Colonic mucosa (tissue), 4 donors: ENCODE results near the gene LYPD6B. TPM values are rescaled to one million over a fixed set of nuclear protein-coding genes. Genes with fewer than 3 reads are reported as not detected.

Experiments
- DNase-seq: peaks from one replicate; pipeline ENCODE4 v3.0.0-alpha.2; 2020
- H3K27ac ChIP-seq: fragments of 200-600 bp; one replicate; pipeline ENCODE4 v1.8.0; 2021
- H3K27me3 ChIP-seq: fragments of 200-600 bp; one replicate; pipeline ENCODE4 v1.8.0; 2021
- H3K36me3 ChIP-seq: fragments of 200-600 bp; one replicate; pipeline ENCODE4 v1.8.0; 2021
- H3K4me1 ChIP-seq: fragments of 200-600 bp; one replicate; pipeline ENCODE4 v1.8.0; 2021; ENCODE audit warnings: mild to moderate bottlenecking
- H3K4me3 ChIP-seq: fragments of 200-600 bp; one replicate; pipeline ENCODE4 v1.8.0; 2021
- H3K9ac ChIP-seq, 2 donors: one replicate each; pipeline ENCODE4 v1.7.0; 2013; ENCODE audit warnings: control low read depth in 2 of 2, low read depth in 2 of 2, low read length in 2 of 2
- H3K9me3 ChIP-seq: fragments of 200-600 bp; one replicate; pipeline ENCODE4 v1.8.0; 2021
- CTCF ChIP-seq: fragments of 200-600 bp; IDR thresholded peaks from one replicate; pipeline ENCODE4 v1.8.0; 2022; ENCODE audit warnings: antibody characterized with exemption, mild to moderate bottlenecking
- intact Hi-C: fragments of 100-400 bp; cut with DNase I; formaldehyde crosslinking; loops from one replicate; pipeline ENCODE4 v1.14.1; 2022
- total RNA-seq, 2 donors: library from RNA; stranded (reverse); fragmentation: NEBNext Ultra II Directional in 1 of 2; extraction: Animal tissue kit (Norgen Biotek cat#: 25700) in 1 of 2; gene quantifications; one replicate each; pipeline ENCODE4 v1.2.1, GENCODE V29; 2021
- donor health status: healthy.
- donor health status: DM: no; HTN: no; CAD: no.
- donor health status: DM: no; HTN: no; CAD: no.

Gene LYPD6B
- total RNA-seq, 2 donors from 2014 or later: 2.6 to 3.4 TPM

- intact Hi-C loops: no loop called here
- DNase-seq: no peak
- no peaks in the 10 kb centered on the region for H3K36me3 ChIP-seq
- H3K9ac ChIP-seq: no peak overlapping the region
- no peaks in the 10 kb centered on the region for H3K9me3 ChIP-seq
- no peak overlapping the region for H3K27ac ChIP-seq
- no peaks in the 10 kb centered on the region for H3K4me1 ChIP-seq
- H3K27me3 ChIP-seq: no peaks in the 10 kb centered on the region
- TF ChIP-seq CTCF: no peak
- H3K4me3 ChIP-seq: no peak overlapping the region
These were observed 146.5 kb downstream of the LYPD6B start for GRCh38 chr2:149184991-149185390.

GRCh38 chr2:149185942-149186490, 147.5 kb downstream of the LYPD6B start:
- Histone ChIP-seq H3K27me3 (no peaks in the 10 kb centered on the region), H3K27ac (no peak overlapping the region), H3K9me3 (no peaks in the 10 kb centered on the region), H3K4me1 (no peaks in the 10 kb centered on the region), H3K36me3 (no peaks in the 10 kb centered on the region), H3K9ac (no peak overlapping the region), H3K4me3 (no peak overlapping the region)
- intact Hi-C loops: no loop called here
- TF ChIP-seq CTCF: no peak
- DNase-seq: no peak

- H3K9me3 ChIP-seq: no peaks in the 10 kb centered on the region
- TF ChIP-seq CTCF: no peak
- intact Hi-C loops: no loop called here
These were observed 148.6 kb downstream of the LYPD6B start for GRCh38 chr2:149187057-149187456.

GRCh38 chr2:149188291-149188690, 149.8 kb downstream of the LYPD6B start:
- intact Hi-C loops: no loop called here
- Histone ChIP-seq H3K36me3 (no peaks in the 10 kb centered on the region), H3K9me3 (no peaks in the 10 kb centered on the region), H3K4me3 (no peak overlapping the region), H3K9ac (no peak overlapping the region), H3K27me3 (no peaks in the 10 kb centered on the region), H3K27ac (no peak overlapping the region), H3K4me1 (no peaks in the 10 kb centered on the region)
- no peak for DNase-seq
- no peak for TF ChIP-seq CTCF

More at GRCh38 chr2:149187057-149187456, 148.6 kb downstream of the LYPD6B start:
- DNase-seq: no peak
- H3K4me3 ChIP-seq: no peak overlapping the region
- no peaks in the 10 kb centered on the region for H3K27me3 ChIP-seq
- H3K9ac ChIP-seq: no peak overlapping the region
- H3K27ac ChIP-seq: no peak overlapping the region
- no peaks in the 10 kb centered on the region for H3K36me3 ChIP-seq
- no peaks in the 10 kb centered on the region for H3K4me1 ChIP-seq

GRCh38 chr2:149189769-149190168, 151.3 kb downstream of the LYPD6B start:
- Histone ChIP-seq H3K27ac (no peak overlapping the region), H3K27me3 (no peaks in the 10 kb centered on the region), H3K9me3 (no peaks in the 10 kb centered on the region), H3K4me1 (no peaks in the 10 kb centered on the region), H3K36me3 (no peaks in the 10 kb centered on the region), H3K4me3 (no peak overlapping the region), H3K9ac (no peak overlapping the region)
- intact Hi-C loops: no loop called here
- no peak for DNase-seq
- no peak for TF ChIP-seq CTCF
